OCI-LY7 (cell line): ENCODE results near the gene SCUBE2. TPM values are rescaled to one million over a fixed set of nuclear protein-coding genes. Genes with fewer than 3 reads are reported as not detected.

Experiments used
- Bru-seq: library from RNA; stranded (reverse); fragments of 400-500 nt; gene quantifications from one replicate; lab custom pipeline; 2021; lab: Mats Ljungman, UMichigan
- BruChase-seq, 2 experiments: library from RNA; stranded (reverse); fragments of 400-500 nt; gene quantifications; one replicate each; lab custom pipeline; 2021; lab: Mats Ljungman, UMichigan
- BruUV-seq: library from RNA; stranded (reverse); fragments of 400-500 nt; replicated peaks from 2 replicates; lab custom pipeline; 2021; lab: Mats Ljungman, UMichigan
- CTCF ChIA-PET: fragments of 300-600 bp; sonication (Branson Sonifier 250); formaldehyde crosslinking; loops from one replicate; lab custom pipeline; 2022; ENCODE audit warnings: antibody characterized with exemption; ENCODE audit not compliant: unreplicated experiment; lab: Charles Lee
- POLR2A ChIA-PET: fragments of 300-600 bp; sonication (Branson Sonifier 250); formaldehyde crosslinking; loops from one replicate; lab custom pipeline; 2022; ENCODE audit warnings: antibody characterized with exemption; lab: Charles Lee
- DNase-seq: peaks from one replicate; pipeline ENCODE4 v3.0.0-alpha.2; 2015; ENCODE audit warnings: low spot score
- H2AFZ ChIP-seq: fragments of 200-600 bp; sonication (generic), shearing (Covaris generic); 2 replicates; pipeline ENCODE4 v1.6.1; 2014; ENCODE audit warnings: mild to moderate bottlenecking, antibody characterized with exemption, low read length, moderate library complexity
- H3K27ac ChIP-seq: fragments of 200-600 bp; sonication (generic); 2 replicates; pipeline ENCODE4 v1.5.1; 2014; ENCODE audit warnings: mixed run types, low read depth, mild to moderate bottlenecking, moderate library complexity, low read length, inconsistent platforms; ENCODE audit not compliant: poor library complexity, severe bottlenecking
- H3K36me3 ChIP-seq: fragments of 200-600 bp; sonication (generic); 2 replicates; pipeline ENCODE4 v1.6.1; 2014; ENCODE audit warnings: mild to moderate bottlenecking, antibody characterized with exemption, low read length, moderate library complexity, mixed read lengths; ENCODE audit not compliant: insufficient read depth
- H3K4me1 ChIP-seq: fragments of 200-600 bp; sonication (generic); 2 replicates; pipeline ENCODE4 v1.5.1; 2014; ENCODE audit warnings: mild to moderate bottlenecking, low read length; ENCODE audit not compliant: insufficient read depth, poor library complexity, severe bottlenecking
- H3K4me2 ChIP-seq: fragments of 200-600 bp; sonication (generic); 2 replicates; pipeline ENCODE4 v1.6.1; 2014; ENCODE audit warnings: mild to moderate bottlenecking, low read length
- H3K4me3 ChIP-seq: fragments of 200-600 bp; sonication (generic); 2 replicates; pipeline ENCODE4 v1.5.1; 2014; ENCODE audit warnings: mild to moderate bottlenecking, low read depth, low read length; ENCODE audit not compliant: poor library complexity, severe bottlenecking
- H3K79me2 ChIP-seq: fragments of 200-600 bp; sonication (generic); 2 replicates; pipeline ENCODE4 v1.6.1; 2016; ENCODE audit warnings: low read depth, mild to moderate bottlenecking, low read length, moderate library complexity, mixed read lengths; ENCODE audit not compliant: insufficient read depth
- H3K9me2 ChIP-seq: fragments of 200-600 bp; sonication (generic); 2 replicates; pipeline ENCODE4 v1.6.1; 2016; ENCODE audit warnings: mild to moderate bottlenecking, low read length, mixed read lengths; ENCODE audit not compliant: insufficient read depth
- H3K9me3 ChIP-seq: fragments of 200-600 bp; sonication (generic); 2 replicates; pipeline ENCODE4 v1.6.1; 2014; ENCODE audit warnings: mild to moderate bottlenecking, mixed run types, low read length, mixed read lengths
- H4K20me1 ChIP-seq: fragments of 200-600 bp; sonication (generic); 2 replicates; pipeline ENCODE4 v1.6.1; 2014; ENCODE audit warnings: mild to moderate bottlenecking, antibody characterized with exemption, low read length, moderate library complexity, mixed read lengths; ENCODE audit not compliant: insufficient read depth
- CTCF ChIP-seq: fragments of 200-600 bp; sonication (generic); conservative IDR thresholded peaks from 2 replicates; pipeline ENCODE4 v1.5.1; 2014; ENCODE audit warnings: mild to moderate bottlenecking, antibody characterized with exemption, low read length, moderate library complexity, mixed read lengths
- EZH2phosphoT487 ChIP-seq: fragments of 200-600 bp; sonication (generic); IDR thresholded peaks from 2 replicates; pipeline ENCODE4 v1.6.1; 2018; ENCODE audit warnings: low read depth, borderline replicate concordance, mild to moderate bottlenecking, mixed run types, antibody characterized with exemption, low read length, moderate library complexity, mixed read lengths
- intact Hi-C: fragments of 100-400 bp; cut with micrococcal nuclease; formaldehyde crosslinking; loops from one replicate; pipeline ENCODE4 v1.10.0; 2022; ENCODE audit not compliant: unreplicated experiment
- long read RNA-seq: library from polyadenylated mRNA; stranded (forward); transcript quantifications from one replicate; pipeline ENCODE4 v2.0.0, GENCODE V29; 2022
- total RNA-seq, 2 experiments: library from RNA; depleted of rRNA in 1 of 2; stranded (reverse); fragments of >200 nt in 1 of 2; shearing (Covaris generic) in 1 of 2; gene quantifications; 2 replicates each; pipeline ENCODE4 v1.2.3, GENCODE V29; 2014 to 2022

Gene SCUBE2
- total RNA-seq (2014; rRNA removed; shearing (Covaris generic)) (not detected in 2 replicates), total RNA-seq (2022) (not detected in 2 replicates), Bru-seq, nascent RNA (percentile 2 among the genes with signal in this experiment), BruChase-seq, experiment 1, labeled RNA remaining after a 6-hour chase (percentile 2 among the genes with signal in this experiment), BruChase-seq, experiment 2, labeled RNA remaining after a 2-hour chase (not detected)
- long read RNA-seq, result 0 reads

- H3K4me1 ChIP-seq, result no peaks in the 10 kb centered on the region
- H3K9me3 ChIP-seq, result no peaks in the 10 kb centered on the region
- ChIA-PET CTCF (no interaction called here), POLR2A (no interaction called here)
- TF ChIP-seq CTCF (no peak), EZH2phosphoT487 (no peak)
- H3K9me2 ChIP-seq, result no peaks in the 10 kb centered on the region
- H3K79me2 ChIP-seq, result no peaks in the 10 kb centered on the region
- no peak within 1 kb of the TSS for H3K4me3 ChIP-seq
- DNase-seq, result no peak
- no peaks in the 10 kb centered on the region for H4K20me1 ChIP-seq
- no TSS peak for BruUV-seq
- H2AFZ ChIP-seq, result no peak within 1 kb of the TSS
- intact Hi-C loops, result no loop called here
- H3K36me3 ChIP-seq, result no peaks in the 10 kb centered on the region
- H3K4me2 ChIP-seq, result no peak within 1 kb of the TSS
- no peak within 1 kb of the TSS for H3K27ac ChIP-seq
Measured at GRCh38 chr11:9091044-9091922, at the start of gene SCUBE2. Gene SCUBE2, minus strand, starts transcription at chr11:9091599. Its CDS starts 71 bp downstream, at chr11:9091528.

GRCh38 chr11:9141186-9141585, 49.8 kb upstream of the SCUBE2 start:
- no TSS peak for BruUV-seq
- CTCF ChIA-PET, result no interaction called here

More at GRCh38 chr11:9141186-9141585, 49.8 kb upstream of the SCUBE2 start:
- Histone ChIP-seq H3K4me3 (no peak overlapping the region), H3K4me2 (no peak overlapping the region), H3K79me2 (no peaks in the 10 kb centered on the region), H3K9me2 (no peaks in the 10 kb centered on the region), H3K4me1 (no peaks in the 10 kb centered on the region), H3K36me3 (no peaks in the 10 kb centered on the region), H3K9me3 (no peaks in the 10 kb centered on the region), H3K27ac (no peak overlapping the region), H2AFZ (no peak overlapping the region), H4K20me1 (no peaks in the 10 kb centered on the region)
- POLR2A ChIA-PET, result interaction anchor here (0.5 kb wide), 1 partner anchor 172 kb away, joined by 3 read pairs; no protein-coding TSS in a partner anchor
- intact Hi-C loops, result no loop called here
- no peak for TF ChIP-seq EZH2phosphoT487
- TF ChIP-seq CTCF, result no peak
- DNase-seq, result no peak
